Prostate gland (tissue), 2 donors: ENCODE data around the gene LURAP1L.

Experiments
- POLR2A ChIP-seq: fragments of 450-650 bp; IDR thresholded peaks from one replicate; pipeline ENCODE4 v1.6.1; 2016; ENCODE audit warnings: antibody characterized with exemption, mild to moderate bottlenecking
- POLR2AphosphoS5 ChIP-seq: sonication (generic); formaldehyde crosslinking; IDR thresholded peaks from one replicate; pipeline ENCODE4 v1.6.1; 2017; ENCODE audit warnings: antibody characterized with exemption
- TF ChIP-seq, protein P1 (sequence below), 4 experiments: fragments of 200-600 bp in 2 of 4; fragments of 450-650 bp in 2 of 4; sonication (generic) in 2 of 4; IDR thresholded peaks; 1 replicate in 3 of 4; 2 replicates in 1 of 4; pipeline ENCODE4 v1.5.1; 2016 to 2019; ENCODE audit warnings: antibody characterized with exemption in 4 of 4, mild to moderate bottlenecking in 2 of 4, moderate library complexity in 2 of 4

DNA sequence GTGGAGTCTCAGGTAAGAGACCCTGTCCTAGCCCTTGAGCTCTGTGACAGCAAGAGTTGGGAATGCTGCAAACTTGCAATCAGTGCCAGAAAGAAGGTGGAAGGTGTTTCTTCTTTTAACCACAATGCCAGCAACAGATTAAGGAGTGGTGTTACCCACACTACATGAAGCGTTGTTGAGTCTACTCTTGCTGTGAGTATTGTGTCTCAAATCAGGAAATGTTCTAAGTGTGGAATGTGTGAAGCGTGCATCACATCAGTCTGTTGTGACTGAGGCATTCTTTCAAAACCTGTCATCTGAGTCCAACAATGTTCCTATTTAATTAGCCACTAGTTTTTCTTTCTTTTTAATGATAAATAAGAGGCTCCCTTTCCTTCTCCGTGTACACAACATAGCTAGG lies 2.9 kb upstream of the LURAP1L start:
- TF ChIP-seq POLR2AphosphoS5 = no peak
- no peak for TF ChIP-seq POLR2A
- TF ChIP-seq, protein P1, sequence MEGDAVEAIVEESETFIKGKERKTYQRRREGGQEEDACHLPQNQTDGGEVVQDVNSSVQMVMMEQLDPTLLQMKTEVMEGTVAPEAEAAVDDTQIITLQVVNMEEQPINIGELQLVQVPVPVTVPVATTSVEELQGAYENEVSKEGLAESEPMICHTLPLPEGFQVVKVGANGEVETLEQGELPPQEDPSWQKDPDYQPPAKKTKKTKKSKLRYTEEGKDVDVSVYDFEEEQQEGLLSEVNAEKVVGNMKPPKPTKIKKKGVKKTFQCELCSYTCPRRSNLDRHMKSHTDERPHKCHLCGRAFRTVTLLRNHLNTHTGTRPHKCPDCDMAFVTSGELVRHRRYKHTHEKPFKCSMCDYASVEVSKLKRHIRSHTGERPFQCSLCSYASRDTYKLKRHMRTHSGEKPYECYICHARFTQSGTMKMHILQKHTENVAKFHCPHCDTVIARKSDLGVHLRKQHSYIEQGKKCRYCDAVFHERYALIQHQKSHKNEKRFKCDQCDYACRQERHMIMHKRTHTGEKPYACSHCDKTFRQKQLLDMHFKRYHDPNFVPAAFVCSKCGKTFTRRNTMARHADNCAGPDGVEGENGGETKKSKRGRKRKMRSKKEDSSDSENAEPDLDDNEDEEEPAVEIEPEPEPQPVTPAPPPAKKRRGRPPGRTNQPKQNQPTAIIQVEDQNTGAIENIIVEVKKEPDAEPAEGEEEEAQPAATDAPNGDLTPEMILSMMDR (IDR thresholded peaks at IDR 0.05) = no peak
